Measurements from ENCODE around the gene AP2A1. TPM values are rescaled to one million over a fixed set of nuclear protein-coding genes. Genes with fewer than 3 reads are reported as not detected.

Gene AP2A1
- total RNA-seq, 1 experiment from 2014 or later = 72.1 TPM

DNA sequence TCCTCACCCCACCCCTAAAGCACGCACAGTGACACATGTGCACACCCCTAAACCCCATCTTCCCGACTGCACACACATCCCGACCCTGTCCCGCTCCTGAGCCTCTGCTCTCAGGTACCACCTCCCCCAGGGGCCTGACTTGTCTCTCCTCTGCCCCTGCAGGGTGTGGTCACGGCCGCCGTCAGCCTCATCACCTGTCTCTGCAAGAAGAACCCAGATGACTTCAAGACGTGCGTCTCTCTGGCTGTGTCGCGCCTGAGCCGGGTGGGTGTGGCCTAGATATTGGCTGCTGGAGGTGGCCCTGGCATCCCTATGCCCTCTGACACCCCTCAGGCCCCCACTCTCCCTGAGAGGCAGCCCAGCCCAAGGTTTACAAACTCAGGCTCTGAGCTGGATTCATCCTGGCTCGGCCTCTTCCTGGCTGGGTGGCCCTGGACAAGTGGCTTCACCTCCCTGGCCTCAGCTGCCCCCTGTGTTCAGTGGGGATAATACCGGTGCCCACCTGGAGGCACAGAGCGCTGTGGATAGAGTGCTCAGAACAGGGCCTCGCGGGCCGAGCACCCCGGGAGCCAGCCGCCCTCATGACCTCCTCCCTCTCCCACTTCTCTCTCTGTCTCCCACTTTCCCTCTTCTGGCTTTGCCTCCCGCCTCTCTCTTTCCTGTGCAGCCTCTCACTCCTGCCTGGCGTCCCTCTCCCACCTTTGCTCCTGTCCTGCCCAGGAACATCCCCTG is 26.2 kb downstream of the AP2A1 start:
- intact Hi-C loops (cut with micrococcal nuclease; ENCODE audit: unreplicated experiment) (no loop called here), in situ Hi-C loops (cut with HindIII; ENCODE audit: low pct_unique_long_range_greater_than_20kb, low sequenced_read_pairs) (no loop called here)
- H3K27me3 ChIP-seq (ENCODE audit: control insufficient read depth, insufficient read depth, low read length) = no peaks in the 10 kb centered on the region
- ATAC-seq = no peak
- BruUV-seq (replicated peaks) = no TSS peak
- DNase-seq (ENCODE audit: low read depth, low spot score) = no peak
- ChIA-PET POLR2A (no interaction called here), CTCF (interaction anchor here (0.6 kb wide), 1 partner anchor 18 kb away, joined by 6 read pairs; no protein-coding TSS in a partner anchor)
- H3K27ac ChIP-seq (ENCODE audit: low read length) = no peak overlapping the region
- no peak overlapping the region for H3K4me3 ChIP-seq (ENCODE audit: low read depth in 2 of 2, low read length in 2 of 2)
- no peak for TF ChIP-seq TCF7L2 (IDR thresholded peaks at IDR 0.05; ENCODE audit: low read depth, low read length)
- TF ChIP-seq, protein P1, sequence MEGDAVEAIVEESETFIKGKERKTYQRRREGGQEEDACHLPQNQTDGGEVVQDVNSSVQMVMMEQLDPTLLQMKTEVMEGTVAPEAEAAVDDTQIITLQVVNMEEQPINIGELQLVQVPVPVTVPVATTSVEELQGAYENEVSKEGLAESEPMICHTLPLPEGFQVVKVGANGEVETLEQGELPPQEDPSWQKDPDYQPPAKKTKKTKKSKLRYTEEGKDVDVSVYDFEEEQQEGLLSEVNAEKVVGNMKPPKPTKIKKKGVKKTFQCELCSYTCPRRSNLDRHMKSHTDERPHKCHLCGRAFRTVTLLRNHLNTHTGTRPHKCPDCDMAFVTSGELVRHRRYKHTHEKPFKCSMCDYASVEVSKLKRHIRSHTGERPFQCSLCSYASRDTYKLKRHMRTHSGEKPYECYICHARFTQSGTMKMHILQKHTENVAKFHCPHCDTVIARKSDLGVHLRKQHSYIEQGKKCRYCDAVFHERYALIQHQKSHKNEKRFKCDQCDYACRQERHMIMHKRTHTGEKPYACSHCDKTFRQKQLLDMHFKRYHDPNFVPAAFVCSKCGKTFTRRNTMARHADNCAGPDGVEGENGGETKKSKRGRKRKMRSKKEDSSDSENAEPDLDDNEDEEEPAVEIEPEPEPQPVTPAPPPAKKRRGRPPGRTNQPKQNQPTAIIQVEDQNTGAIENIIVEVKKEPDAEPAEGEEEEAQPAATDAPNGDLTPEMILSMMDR (IDR thresholded peaks at IDR 0.05) = no peak
- TF ChIP-seq, protein P2, sequence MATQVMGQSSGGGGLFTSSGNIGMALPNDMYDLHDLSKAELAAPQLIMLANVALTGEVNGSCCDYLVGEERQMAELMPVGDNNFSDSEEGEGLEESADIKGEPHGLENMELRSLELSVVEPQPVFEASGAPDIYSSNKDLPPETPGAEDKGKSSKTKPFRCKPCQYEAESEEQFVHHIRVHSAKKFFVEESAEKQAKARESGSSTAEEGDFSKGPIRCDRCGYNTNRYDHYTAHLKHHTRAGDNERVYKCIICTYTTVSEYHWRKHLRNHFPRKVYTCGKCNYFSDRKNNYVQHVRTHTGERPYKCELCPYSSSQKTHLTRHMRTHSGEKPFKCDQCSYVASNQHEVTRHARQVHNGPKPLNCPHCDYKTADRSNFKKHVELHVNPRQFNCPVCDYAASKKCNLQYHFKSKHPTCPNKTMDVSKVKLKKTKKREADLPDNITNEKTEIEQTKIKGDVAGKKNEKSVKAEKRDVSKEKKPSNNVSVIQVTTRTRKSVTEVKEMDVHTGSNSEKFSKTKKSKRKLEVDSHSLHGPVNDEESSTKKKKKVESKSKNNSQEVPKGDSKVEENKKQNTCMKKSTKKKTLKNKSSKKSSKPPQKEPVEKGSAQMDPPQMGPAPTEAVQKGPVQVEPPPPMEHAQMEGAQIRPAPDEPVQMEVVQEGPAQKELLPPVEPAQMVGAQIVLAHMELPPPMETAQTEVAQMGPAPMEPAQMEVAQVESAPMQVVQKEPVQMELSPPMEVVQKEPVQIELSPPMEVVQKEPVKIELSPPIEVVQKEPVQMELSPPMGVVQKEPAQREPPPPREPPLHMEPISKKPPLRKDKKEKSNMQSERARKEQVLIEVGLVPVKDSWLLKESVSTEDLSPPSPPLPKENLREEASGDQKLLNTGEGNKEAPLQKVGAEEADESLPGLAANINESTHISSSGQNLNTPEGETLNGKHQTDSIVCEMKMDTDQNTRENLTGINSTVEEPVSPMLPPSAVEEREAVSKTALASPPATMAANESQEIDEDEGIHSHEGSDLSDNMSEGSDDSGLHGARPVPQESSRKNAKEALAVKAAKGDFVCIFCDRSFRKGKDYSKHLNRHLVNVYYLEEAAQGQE (IDR thresholded peaks at IDR 0.05; ENCODE audit: insufficient read depth in 1 of 2, low read depth in 2 of 2, low read length in 1 of 2) = no peak
- no peak for TF ChIP-seq POLR2AphosphoS5 (IDR thresholded peaks at IDR 0.05; ENCODE audit: low read depth, low read length)
- TF ChIP-seq SIN3A (IDR thresholded peaks at IDR 0.05; ENCODE audit: borderline replicate concordance, insufficient read depth, low read depth, low read length) = no peak
- no peaks in the 10 kb centered on the region for H3K4me1 ChIP-seq (ENCODE audit: control insufficient read depth, insufficient read depth, low read length)
- no peaks in the 10 kb centered on the region for H3K9me3 ChIP-seq (ENCODE audit: control insufficient read depth, insufficient read depth, low read depth, low read length)
- H3K36me3 ChIP-seq (ENCODE audit: control insufficient read depth, insufficient read depth, low read length) = no peaks in the 10 kb centered on the region; the same call in 1 of the 2 replicates

DNA sequence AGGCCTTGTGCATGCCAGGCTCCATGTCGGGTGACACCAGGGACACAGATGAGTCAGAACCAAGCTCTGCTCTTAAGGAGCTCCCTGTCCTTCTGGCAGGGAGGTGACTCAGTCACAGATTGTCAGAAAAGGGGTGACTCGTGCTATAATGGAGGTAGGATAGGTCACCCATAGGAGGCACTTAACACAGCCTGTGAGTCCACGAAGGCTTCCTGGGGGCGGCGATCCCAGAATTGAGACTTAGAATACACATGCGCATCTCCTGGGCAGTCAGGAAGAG is 26.7 kb downstream of the AP2A1 start:
- no peak for DNase-seq (ENCODE audit: low read depth, low spot score)
- peak; percentile 52; the same call in 1 of the 2 replicates for ATAC-seq
- CTCF ChIA-PET = interaction anchor here (0.6 kb wide), 1 partner anchor 18 kb away, joined by 6 read pairs; no protein-coding TSS in a partner anchor
- H3K9me3 ChIP-seq (ENCODE audit: control insufficient read depth, insufficient read depth, low read depth, low read length) = no peaks in the 10 kb centered on the region
- no peak overlapping the region for H3K4me3 ChIP-seq (ENCODE audit: low read depth in 2 of 2, low read length in 2 of 2)
- no peaks in the 10 kb centered on the region for H3K4me1 ChIP-seq (ENCODE audit: control insufficient read depth, insufficient read depth, low read length)
- POLR2A ChIA-PET = no interaction called here
- no peaks in the 10 kb centered on the region; the same call in 1 of the 2 replicates for H3K36me3 ChIP-seq (ENCODE audit: control insufficient read depth, insufficient read depth, low read length)
- intact Hi-C loops (cut with micrococcal nuclease; ENCODE audit: unreplicated experiment) (no loop called here), in situ Hi-C loops (cut with HindIII; ENCODE audit: low pct_unique_long_range_greater_than_20kb, low sequenced_read_pairs) (no loop called here)
- no peaks in the 10 kb centered on the region for H3K27me3 ChIP-seq (ENCODE audit: control insufficient read depth, insufficient read depth, low read length)
- H3K27ac ChIP-seq (ENCODE audit: low read length) = no peak overlapping the region
- TF ChIP-seq SIN3A (IDR thresholded peaks at IDR 0.05; ENCODE audit: borderline replicate concordance, insufficient read depth, low read depth, low read length) (no peak), TCF7L2 (IDR thresholded peaks at IDR 0.05; ENCODE audit: low read depth, low read length) (no peak), POLR2AphosphoS5 (IDR thresholded peaks at IDR 0.05; ENCODE audit: low read depth, low read length) (no peak)
- TF ChIP-seq, protein P2 (IDR thresholded peaks at IDR 0.05; ENCODE audit: insufficient read depth in 1 of 2, low read depth in 2 of 2, low read length in 1 of 2) = no peak
- TF ChIP-seq, protein P1 (IDR thresholded peaks at IDR 0.05) = no peak
- BruUV-seq (replicated peaks) = no TSS peak

All from Panc1 (cell line).